HG03280 (cell line): ENCODE results near the gene GTPBP8.
"Not testable (repeated sequence)": the region's sequence is repeated elsewhere in the genome, so short reads cannot be mapped to it uniquely, and the experiment has no call there.

Source experiments
- ATAC-seq: cut with Tn5 transposase; IDR thresholded peaks from one replicate; pipeline ENCODE4 v1.9.1; 2021; ENCODE audit warnings: mild to moderate bottlenecking, moderate library complexity; ENCODE audit not compliant: unreplicated experiment

Gene GTPBP8

DNA sequence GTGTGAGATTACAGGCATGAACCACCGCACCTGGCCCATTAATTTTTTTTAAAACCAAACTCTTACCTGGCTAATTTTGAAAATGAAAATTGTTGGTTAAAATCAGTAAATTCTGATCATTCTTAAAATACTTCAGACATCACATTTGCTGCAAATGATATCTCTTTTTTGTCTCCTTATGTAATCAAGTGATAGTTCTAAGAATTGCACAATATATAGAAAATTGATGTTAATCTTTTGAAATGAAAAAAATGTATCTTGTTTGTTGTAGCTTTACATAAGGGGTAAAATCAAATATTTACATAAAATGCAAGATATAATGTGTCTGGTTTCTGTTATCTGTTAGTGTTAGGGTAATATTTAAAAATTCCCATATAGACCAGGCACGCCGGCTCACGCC, 5.0 kb downstream of the GTPBP8 start:
- no peak for ATAC-seq

DNA sequence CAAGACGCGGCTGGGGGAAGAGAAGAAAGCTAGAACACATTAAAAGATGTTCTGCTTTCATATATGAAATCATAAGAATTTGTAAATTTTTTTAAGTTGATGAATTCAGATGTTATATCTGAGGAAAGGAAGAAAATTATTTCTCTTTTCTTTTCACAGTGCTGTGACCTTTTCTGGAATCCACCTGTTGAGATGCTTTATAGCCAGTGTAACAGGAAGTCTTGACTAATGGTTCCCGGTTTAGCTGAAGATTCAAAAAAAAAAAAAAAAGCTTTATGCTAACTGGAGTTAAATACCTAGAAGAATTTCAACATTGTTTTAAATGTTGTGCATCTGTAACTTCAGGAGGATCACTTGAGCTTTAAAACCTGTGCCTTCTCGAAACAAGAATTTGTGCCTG, 9.9 kb downstream of the GTPBP8 start:
- ATAC-seq = no peak

GRCh38 chr3:113002037-113002436, 11.3 kb downstream of the GTPBP8 start:
- no peak for ATAC-seq

DNA sequence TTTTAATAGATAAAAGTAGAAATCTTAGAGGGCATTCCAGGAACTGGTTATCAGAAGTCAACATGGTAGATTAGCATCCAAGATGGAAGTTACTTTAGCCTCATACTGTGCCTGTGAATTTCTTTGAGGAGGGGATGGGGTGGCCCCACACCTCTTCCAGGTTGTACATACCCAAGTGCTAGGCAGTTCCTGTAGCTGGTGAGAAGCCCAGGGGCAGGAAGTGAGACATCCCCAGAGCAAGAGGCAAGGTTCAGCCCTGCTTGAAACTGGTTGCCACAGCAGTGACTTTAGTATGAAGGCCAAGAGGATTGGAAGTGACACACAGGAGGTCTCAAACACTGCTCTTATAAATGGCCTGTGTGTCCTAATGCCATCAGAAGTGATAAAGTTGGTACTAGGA, 11.9 kb downstream of the GTPBP8 start:
- ATAC-seq = no peak

DNA sequence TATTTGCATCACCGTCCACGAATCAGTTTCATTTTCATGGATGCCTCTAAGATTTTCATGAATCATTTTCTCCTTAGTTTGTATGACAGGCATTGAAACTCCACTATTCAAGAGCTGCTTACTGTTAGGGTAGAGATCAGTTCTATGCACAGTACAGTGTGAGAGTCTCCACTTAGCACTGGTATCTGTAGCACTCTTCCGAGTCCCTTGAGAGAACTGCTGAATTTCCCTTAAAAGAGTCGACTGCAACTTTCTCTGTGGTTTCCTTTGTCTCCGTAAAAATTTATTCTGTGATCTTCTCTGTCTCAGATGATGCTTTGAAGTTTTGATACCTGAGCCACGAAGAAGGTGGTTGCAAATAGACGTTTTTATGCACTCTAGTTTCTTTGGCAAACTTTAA, 14.8 kb downstream of the GTPBP8 start:
- no peak for ATAC-seq

GRCh38 chr3:113006359-113007056, 15.7 kb downstream of the GTPBP8 start:
- ATAC-seq = no peak

GRCh38 chr3:113008117-113008516, 17.3 kb downstream of the GTPBP8 start:
- no peak for ATAC-seq

DNA sequence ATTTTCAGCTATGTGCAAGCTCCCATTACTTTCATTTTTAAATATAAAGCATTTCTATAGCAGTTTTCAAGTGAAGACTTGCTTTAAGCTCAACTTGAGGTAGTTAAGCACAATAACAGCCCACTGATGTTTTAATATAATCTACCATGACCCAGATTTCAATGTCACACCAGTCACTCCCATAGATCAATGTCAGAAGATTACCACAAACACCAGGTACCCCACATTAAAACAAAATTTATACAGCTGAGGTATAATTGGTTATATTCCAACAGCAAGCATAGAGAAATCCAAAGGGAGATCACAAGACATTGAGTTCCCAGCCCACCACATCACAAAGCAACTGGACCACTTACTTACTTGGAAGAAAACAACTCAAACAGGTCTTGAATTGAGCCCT, 22.8 kb downstream of the GTPBP8 start:
- ATAC-seq = no peak

- no peak for ATAC-seq
Measured at GRCh38 chr3:113018536-113019181, 27.9 kb downstream of the GTPBP8 start.

DNA sequence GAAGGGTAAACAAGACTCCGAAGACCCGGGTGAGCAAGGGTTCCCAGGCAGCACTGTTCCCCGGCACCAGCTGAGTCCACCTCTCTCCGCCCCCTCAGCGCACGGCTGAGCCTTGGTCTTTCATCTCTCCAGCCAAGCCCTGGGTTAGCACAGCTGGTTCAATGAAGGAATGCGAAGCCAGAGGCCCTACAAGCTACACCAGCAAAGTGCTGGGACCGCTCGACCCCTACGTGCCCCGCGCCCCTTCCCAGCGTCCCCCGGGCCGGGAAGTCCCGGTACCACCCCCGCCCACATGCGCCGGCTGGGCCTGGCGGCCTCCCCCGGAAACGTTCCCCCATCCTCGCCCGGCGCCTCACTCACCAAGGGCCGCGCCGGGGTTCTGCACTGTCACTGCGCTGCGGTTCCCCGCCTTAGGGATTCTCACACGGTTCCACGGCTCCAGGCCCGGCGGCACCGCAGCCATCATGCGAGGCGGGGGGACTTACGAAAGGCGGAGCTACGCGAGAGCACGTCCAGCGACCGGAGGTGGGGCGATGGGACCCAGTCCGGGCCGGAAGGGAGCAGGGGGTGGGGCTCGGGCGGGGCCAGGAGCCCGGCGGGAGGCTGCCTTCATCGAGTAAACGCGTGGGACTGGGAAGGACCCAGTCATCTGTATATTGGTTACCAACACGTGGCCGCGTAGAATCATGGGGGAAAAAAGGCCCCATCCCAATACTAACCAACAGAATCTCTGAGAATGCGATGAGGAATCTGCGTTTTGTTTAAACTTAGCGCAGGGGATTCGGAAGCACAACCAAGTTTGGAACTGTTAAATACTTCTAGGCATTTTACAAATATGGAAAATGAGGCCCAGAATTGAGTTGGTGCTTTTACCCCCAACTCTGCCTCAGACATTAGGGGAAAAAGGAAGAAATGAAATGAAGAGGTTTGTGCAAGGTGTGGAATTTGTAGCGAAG, 28.7 kb downstream of the GTPBP8 start:
- ATAC-seq = peak; percentile 96

GRCh38 chr3:113021471-113021870, 30.7 kb downstream of the GTPBP8 start:
- ATAC-seq = no peak

GRCh38 chr3:113034011-113034410, 43.2 kb downstream of the GTPBP8 start:
- no peak for ATAC-seq

DNA sequence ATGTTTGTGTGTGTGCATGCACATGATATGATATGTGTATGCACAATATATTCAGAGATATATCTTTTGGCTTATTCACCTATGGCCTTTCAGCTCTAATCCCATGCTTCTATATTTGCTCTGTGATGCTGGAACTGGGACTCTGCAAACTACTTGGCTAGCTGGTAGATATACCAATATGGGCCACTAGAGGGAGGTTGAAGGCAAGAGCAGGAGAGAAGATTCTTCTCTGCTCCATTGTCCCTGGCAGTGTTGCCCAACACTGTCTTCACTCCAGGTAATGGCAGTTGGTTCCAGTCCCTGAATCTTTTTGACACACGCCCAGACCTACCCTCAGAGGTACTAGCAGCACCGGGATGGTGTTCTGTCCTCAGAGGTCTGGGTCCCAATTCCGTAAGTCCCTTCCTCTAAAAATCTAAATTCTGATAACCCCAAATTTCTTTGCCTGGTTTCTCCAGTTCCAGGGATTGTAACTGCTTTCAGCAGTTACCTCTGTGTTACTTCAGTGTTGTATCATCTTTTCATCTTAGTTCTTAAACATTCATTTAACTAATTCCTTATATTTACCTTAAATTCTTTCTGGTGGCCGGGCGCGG, 44.7 kb downstream of the GTPBP8 start:
- ATAC-seq = peak; percentile 78

DNA sequence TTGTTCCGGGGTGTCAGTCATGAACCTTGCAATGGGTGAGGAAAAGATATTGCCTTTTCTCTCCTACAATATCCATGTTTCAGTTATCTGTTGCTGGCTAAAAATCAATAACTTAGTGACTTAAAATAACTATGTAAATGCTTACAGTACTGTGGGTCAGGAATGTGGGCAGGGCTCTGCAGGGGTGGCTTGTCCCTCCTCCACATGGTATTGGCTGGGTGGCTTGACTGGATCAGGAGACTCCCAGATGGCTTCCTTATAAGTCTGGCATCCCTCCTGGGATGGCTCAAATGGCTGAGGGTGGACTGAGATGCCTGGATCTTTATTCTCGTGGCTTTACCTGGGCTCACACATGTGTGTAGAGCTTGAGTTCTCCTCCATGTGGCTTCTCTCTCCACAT, 47.5 kb downstream of the GTPBP8 start:
- no peak for ATAC-seq

DNA sequence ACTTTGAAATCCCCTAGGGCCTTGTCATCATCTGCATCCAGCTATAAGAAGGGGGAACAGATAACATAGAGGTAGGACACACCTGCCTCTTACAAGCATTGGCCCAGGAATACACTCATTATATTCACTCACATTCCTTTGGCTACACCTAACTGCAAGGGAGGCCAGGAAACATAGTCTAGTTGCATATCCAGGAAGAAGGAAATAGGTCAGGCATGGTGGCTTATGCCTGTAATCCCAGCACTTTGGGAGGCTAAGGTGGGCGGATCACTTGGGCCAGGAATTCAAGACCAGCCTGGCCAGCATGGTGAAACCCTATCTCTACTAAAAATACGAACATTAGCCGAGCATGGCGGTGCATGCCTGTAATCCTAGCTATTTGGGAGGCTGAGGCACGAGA, 48.8 kb downstream of the GTPBP8 start:
- no peak for ATAC-seq

GRCh38 chr3:113040231-113040630, 49.4 kb downstream of the GTPBP8 start:
- ATAC-seq = no peak

DNA sequence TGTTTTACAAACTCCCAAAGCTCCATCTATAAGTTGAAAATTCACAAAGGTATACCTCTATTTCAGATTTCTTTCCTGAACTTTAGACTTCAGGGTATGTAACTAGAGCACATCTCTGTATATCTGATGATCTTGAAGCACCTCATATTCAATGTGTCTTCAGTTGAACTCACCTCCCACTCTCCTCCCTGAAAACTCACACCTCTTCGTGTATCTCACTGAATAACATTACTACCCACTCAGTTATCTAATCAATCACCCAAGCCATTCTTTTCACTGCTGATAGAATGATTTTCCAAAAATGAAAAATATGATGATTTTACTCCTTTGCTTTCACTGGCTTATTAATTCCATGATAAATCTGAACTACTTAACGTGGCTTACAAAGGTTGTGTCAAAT, 52.9 kb downstream of the GTPBP8 start:
- ATAC-seq = no peak

GRCh38 chr3:113046186-113046965, 55.6 kb downstream of the GTPBP8 start:
- not testable (repeated sequence) for ATAC-seq

DNA sequence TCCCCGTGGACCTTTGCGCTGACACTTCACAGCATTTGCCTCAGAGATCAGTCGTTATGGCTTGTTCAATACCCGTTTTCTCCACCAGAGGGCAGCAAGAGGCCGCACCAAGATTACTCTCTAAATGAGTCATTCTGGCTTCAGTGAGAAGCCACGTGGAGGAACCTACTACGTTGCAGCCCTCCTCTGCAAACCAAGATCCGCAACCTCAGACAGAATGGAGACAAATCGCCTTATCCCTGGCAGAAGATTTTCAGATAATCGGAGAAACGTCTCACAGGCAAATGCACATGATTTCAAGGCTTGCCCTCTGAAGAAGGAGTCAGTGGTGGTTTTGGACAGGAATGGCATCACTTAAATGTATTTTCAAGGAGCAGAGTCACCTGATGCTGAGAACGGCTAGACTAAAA, 60.5 kb downstream of the GTPBP8 start:
- peak; percentile 94 for ATAC-seq
